Transverse colon (tissue), 4 donors: ENCODE results near the gene TJP2.

Experiments used
- EP300 ChIP-seq: sonication (generic); formaldehyde crosslinking; IDR thresholded peaks from one replicate; pipeline ENCODE4 v1.6.1; 2017; ENCODE audit warnings: antibody characterized with exemption, low read depth
- POLR2A ChIP-seq: fragments of 450-650 bp; IDR thresholded peaks from one replicate; pipeline ENCODE4 v1.6.1; 2016; ENCODE audit warnings: antibody characterized with exemption, mild to moderate bottlenecking, moderate library complexity
- POLR2AphosphoS5 ChIP-seq, 3 donors: sonication (generic); formaldehyde crosslinking; IDR thresholded peaks; one replicate each; pipeline ENCODE4 v1.6.1; 2016; ENCODE audit warnings: antibody characterized with exemption in 3 of 3
- TF ChIP-seq, protein P1 (sequence below), 5 experiments: fragments of 200-600 bp in 3 of 5; fragments of 450-650 bp in 2 of 5; sonication (generic) in 3 of 5; IDR thresholded peaks; 1 replicate in 2 of 5; 2 replicates in 3 of 5; pipeline ENCODE4 v1.5.1; 2016 to 2017; ENCODE audit warnings: antibody characterized with exemption in 5 of 5, inconsistent platforms in 3 of 5, mild to moderate bottlenecking in 2 of 5, moderate library complexity in 1 of 5

DNA sequence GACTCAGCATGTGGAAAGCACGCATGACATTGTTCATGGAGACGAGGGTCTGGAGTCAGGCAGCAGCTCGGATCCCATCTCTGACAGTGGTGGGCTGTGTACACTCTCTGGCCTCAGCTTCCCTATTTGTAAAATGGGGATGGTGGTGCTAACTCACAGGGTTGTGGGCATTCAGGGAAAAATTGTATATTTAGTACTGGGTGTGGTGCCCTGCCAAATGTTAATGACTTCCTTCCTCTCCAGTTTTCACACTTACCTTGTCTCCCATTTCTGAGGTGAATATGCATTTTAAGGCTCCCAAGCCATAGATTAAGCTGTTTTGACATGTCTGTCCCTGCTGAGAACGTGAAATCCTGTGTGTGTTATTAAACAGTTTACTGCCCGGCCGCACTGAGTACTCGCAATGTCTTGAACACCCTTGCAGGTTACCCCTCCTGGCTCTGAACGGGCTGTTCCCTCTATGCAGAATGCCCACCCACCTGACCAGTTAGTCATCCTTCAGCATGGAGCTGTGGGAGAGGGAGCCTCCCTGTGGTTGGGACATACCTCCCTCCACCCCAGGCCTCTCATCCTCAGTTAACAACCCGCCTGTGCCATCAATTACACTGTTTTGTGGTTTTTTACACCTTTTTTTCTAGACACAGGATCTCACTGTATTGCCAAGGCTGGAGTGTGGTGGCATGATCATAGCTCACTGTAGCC is 25.8 kb downstream of the TJP2 start:
- TF ChIP-seq POLR2AphosphoS5 (IDR thresholded peaks at IDR 0.05) (no peak), POLR2A (no peak), EP300 (no peak)
- TF ChIP-seq, protein P1, sequence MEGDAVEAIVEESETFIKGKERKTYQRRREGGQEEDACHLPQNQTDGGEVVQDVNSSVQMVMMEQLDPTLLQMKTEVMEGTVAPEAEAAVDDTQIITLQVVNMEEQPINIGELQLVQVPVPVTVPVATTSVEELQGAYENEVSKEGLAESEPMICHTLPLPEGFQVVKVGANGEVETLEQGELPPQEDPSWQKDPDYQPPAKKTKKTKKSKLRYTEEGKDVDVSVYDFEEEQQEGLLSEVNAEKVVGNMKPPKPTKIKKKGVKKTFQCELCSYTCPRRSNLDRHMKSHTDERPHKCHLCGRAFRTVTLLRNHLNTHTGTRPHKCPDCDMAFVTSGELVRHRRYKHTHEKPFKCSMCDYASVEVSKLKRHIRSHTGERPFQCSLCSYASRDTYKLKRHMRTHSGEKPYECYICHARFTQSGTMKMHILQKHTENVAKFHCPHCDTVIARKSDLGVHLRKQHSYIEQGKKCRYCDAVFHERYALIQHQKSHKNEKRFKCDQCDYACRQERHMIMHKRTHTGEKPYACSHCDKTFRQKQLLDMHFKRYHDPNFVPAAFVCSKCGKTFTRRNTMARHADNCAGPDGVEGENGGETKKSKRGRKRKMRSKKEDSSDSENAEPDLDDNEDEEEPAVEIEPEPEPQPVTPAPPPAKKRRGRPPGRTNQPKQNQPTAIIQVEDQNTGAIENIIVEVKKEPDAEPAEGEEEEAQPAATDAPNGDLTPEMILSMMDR (IDR thresholded peaks at IDR 0.05): no peak
